Progenitor cell of endocrine pancreas (in vitro differentiated cells): ENCODE measurements around the gene NF2. TPM values are rescaled to one million over a fixed set of nuclear protein-coding genes. Genes with fewer than 3 reads are reported as not detected.

Source experiments
- DNase-seq: peaks from one replicate; pipeline ENCODE4 v3.0.0; 2021; ENCODE audit warnings: low spot score; ENCODE audit not compliant: unreplicated experiment
- H3K27ac Mint-ChIP-seq: 2 replicates; pipeline ENCODE4 v1.8.0; 2021; ENCODE audit warnings: mild to moderate bottlenecking, moderate library complexity, mixed read lengths
- H3K27me3 Mint-ChIP-seq: 2 replicates; pipeline ENCODE4 v1.8.0; 2021; ENCODE audit warnings: mixed read lengths
- H3K36me3 Mint-ChIP-seq: 2 replicates; pipeline ENCODE4 v1.8.0; 2022; ENCODE audit warnings: mixed read lengths; ENCODE audit not compliant: insufficient read depth
- H3K4me1 Mint-ChIP-seq: 2 replicates; pipeline ENCODE4 v1.8.0; 2021; ENCODE audit warnings: low read depth, mixed read lengths
- H3K4me3 Mint-ChIP-seq: 2 replicates; pipeline ENCODE4 v1.8.0; 2021; ENCODE audit warnings: low read depth, mild to moderate bottlenecking, moderate library complexity, mixed read lengths
- H3K9me3 Mint-ChIP-seq: 2 replicates; pipeline ENCODE4 v1.8.0; 2021; ENCODE audit warnings: low read depth, mixed read lengths
- CTCF ChIP-seq: fragments of 200-600 bp; sonication (generic); IDR thresholded peaks from one replicate; pipeline ENCODE4 v1.5.0; 2021; ENCODE audit warnings: antibody characterized with exemption, mild to moderate bottlenecking; ENCODE audit not compliant: unreplicated experiment
- total RNA-seq: library from RNA; stranded (reverse); gene quantifications from 2 replicates; pipeline ENCODE4 v1.2.1, GENCODE V29; 2021

The NF2 gene
- total RNA-seq, 1 donor from 2014 or later: 37.1 TPM

- no peak overlapping the region for H3K27ac Mint-ChIP-seq
- no peaks in the 10 kb centered on the region for H3K9me3 Mint-ChIP-seq
- no peak overlapping the region for H3K4me3 Mint-ChIP-seq
- no peak for TF ChIP-seq CTCF
- H3K27me3 Mint-ChIP-seq: no peaks in the 10 kb centered on the region
- no peaks in the 10 kb centered on the region for H3K36me3 Mint-ChIP-seq
- no peaks in the 10 kb centered on the region for H3K4me1 Mint-ChIP-seq
- DNase-seq: no peak
Observed at GRCh38 chr22:29735416-29735815, 132.0 kb downstream of the NF2 start.

- Mint-ChIP-seq H3K4me3 (no peak overlapping the region), H3K9me3 (no peaks in the 10 kb centered on the region), H3K27ac (no peak overlapping the region), H3K27me3 (no peaks in the 10 kb centered on the region), H3K4me1 (no peaks in the 10 kb centered on the region), H3K36me3 (peaks cover 3% of the 10 kb centered on the region)
- no peak for DNase-seq
- TF ChIP-seq CTCF: no peak
Observed at GRCh38 chr22:29737251-29738117, 134.1 kb downstream of the NF2 start.

GRCh38 chr22:29738118-29738815 is 134.8 kb downstream of the NF2 start:
- H3K4me1 Mint-ChIP-seq: no peaks in the 10 kb centered on the region
- no peak overlapping the region for H3K27ac Mint-ChIP-seq
- H3K27me3 Mint-ChIP-seq: no peaks in the 10 kb centered on the region
- H3K4me3 Mint-ChIP-seq: no peak overlapping the region
- H3K36me3 Mint-ChIP-seq: peaks cover 3% of the 10 kb centered on the region
- DNase-seq: no peak
- no peaks in the 10 kb centered on the region for H3K9me3 Mint-ChIP-seq
- no peak for TF ChIP-seq CTCF

GRCh38 chr22:29739346-29739875 is 136.0 kb downstream of the NF2 start:
- DNase-seq: no peak
- Mint-ChIP-seq H3K36me3 (peaks cover 3% of the 10 kb centered on the region), H3K4me1 (no peaks in the 10 kb centered on the region), H3K27me3 (no peaks in the 10 kb centered on the region), H3K4me3 (no peak overlapping the region), H3K27ac (no peak overlapping the region), H3K9me3 (no peaks in the 10 kb centered on the region)
- no peak for TF ChIP-seq CTCF

- DNase-seq: no peak
- Mint-ChIP-seq H3K36me3 (peaks cover 3% of the 10 kb centered on the region), H3K4me1 (no peaks in the 10 kb centered on the region), H3K9me3 (no peaks in the 10 kb centered on the region), H3K4me3 (no peak overlapping the region), H3K27me3 (no peaks in the 10 kb centered on the region), H3K27ac (no peak overlapping the region)
- no peak for TF ChIP-seq CTCF
Observed at GRCh38 chr22:29740216-29740615, 136.8 kb downstream of the NF2 start.
